ENCODE measurements around the gene NBEA.

NBEA gene

GRCh38 chr13:35163674-35164073 is 221.6 kb downstream of the NBEA start:
- TF ChIP-seq CTCF (IDR thresholded peaks at IDR 0.05; ENCODE audit: control insufficient read depth, extremely low read depth, insufficient read depth), result no peak
- no peak overlapping the region for H3K4me3 ChIP-seq (ENCODE audit: low read depth, low read length)
- no peak for DNase-seq (ENCODE audit: low read depth)

- peak; percentile 55 for TF ChIP-seq CTCF (IDR thresholded peaks at IDR 0.05; ENCODE audit: control insufficient read depth, extremely low read depth, insufficient read depth)
- H3K4me3 ChIP-seq (ENCODE audit: low read depth, low read length), result no peak overlapping the region
- DNase-seq (ENCODE audit: low read depth), result peak; percentile 4
Observed at GRCh38 chr13:35164324-35164932, 222.4 kb downstream of the NBEA start.

GRCh38 chr13:35165205-35165604 is 223.1 kb downstream of the NBEA start:
- TF ChIP-seq CTCF (IDR thresholded peaks at IDR 0.05; ENCODE audit: control insufficient read depth, extremely low read depth, insufficient read depth), result no peak
- H3K4me3 ChIP-seq (ENCODE audit: low read depth, low read length), result no peak overlapping the region
- no peak for DNase-seq (ENCODE audit: low read depth)

- no peak overlapping the region for H3K4me3 ChIP-seq (ENCODE audit: low read depth, low read length)
- TF ChIP-seq CTCF (IDR thresholded peaks at IDR 0.05; ENCODE audit: control insufficient read depth, extremely low read depth, insufficient read depth), result no peak
- peak; percentile 8 for DNase-seq (ENCODE audit: low read depth)
Observed at GRCh38 chr13:35179494-35179893, 237.4 kb downstream of the NBEA start.

GRCh38 chr13:35179920-35180663 is 238.0 kb downstream of the NBEA start:
- H3K4me3 ChIP-seq (ENCODE audit: low read depth, low read length), result no peak overlapping the region
- no peak for TF ChIP-seq CTCF (IDR thresholded peaks at IDR 0.05; ENCODE audit: control insufficient read depth, extremely low read depth, insufficient read depth)
- peak; percentile 22 for DNase-seq (ENCODE audit: low read depth)

- H3K4me3 ChIP-seq (ENCODE audit: low read depth, low read length), result no peak overlapping the region
- DNase-seq (ENCODE audit: low read depth), result no peak
- TF ChIP-seq CTCF (IDR thresholded peaks at IDR 0.05; ENCODE audit: control insufficient read depth, extremely low read depth, insufficient read depth), result no peak
Observed at GRCh38 chr13:35190241-35190640, 248.2 kb downstream of the NBEA start.
